ENCODE measurements around the gene COA5.

COA5 gene

GRCh38 chr2:98608116-98608961 lies at the start of gene COA5, which contains the start of gene UNC50:
TSS of gene COA5 (minus strand) at chr2:98608512. CDS start at chr2:98608405, 107 bp downstream.
TSS of gene UNC50 (plus strand) at chr2:98608589. CDS start at chr2:98609760, 1,171 bp downstream.
- DNase-seq (ENCODE audit: low read depth in 2 of 2, low spot score in 1 of 2): peak; percentile 73 to 81

GRCh38 chr2:98656800-98657199 lies 48.5 kb upstream of the COA5 start:
- no peak for DNase-seq (ENCODE audit: low read depth in 2 of 2, low spot score in 1 of 2)

- DNase-seq (ENCODE audit: low read depth in 2 of 2, low spot score in 1 of 2): no peak
Observed at GRCh38 chr2:98654699-98655495, 46.6 kb upstream of the COA5 start.

- no peak for DNase-seq (ENCODE audit: low read depth in 2 of 2, low spot score in 1 of 2)
Observed at GRCh38 chr2:98650998-98651397, 42.7 kb upstream of the COA5 start.

GRCh38 chr2:98649992-98650375 lies 41.7 kb upstream of the COA5 start:
- no peak for DNase-seq (ENCODE audit: low read depth in 2 of 2, low spot score in 1 of 2)

- peak; percentile 53 to 65 for DNase-seq (ENCODE audit: low read depth in 2 of 2, low spot score in 1 of 2)
Observed at GRCh38 chr2:98649135-98649991, 41.1 kb upstream of the COA5 start.

GRCh38 chr2:98648451-98648850 lies 40.1 kb upstream of the COA5 start:
- DNase-seq (ENCODE audit: low read depth in 2 of 2, low spot score in 1 of 2): no peak

GRCh38 chr2:98647636-98648035 lies 39.3 kb upstream of the COA5 start:
- no peak for DNase-seq (ENCODE audit: low read depth in 2 of 2, low spot score in 1 of 2)

GRCh38 chr2:98643496-98644100 lies 35.3 kb upstream of the COA5 start:
- DNase-seq (ENCODE audit: low read depth in 2 of 2, low spot score in 1 of 2): no peak

- DNase-seq (ENCODE audit: low read depth in 2 of 2, low spot score in 1 of 2): no peak
Observed at GRCh38 chr2:98637401-98638147, 29.3 kb upstream of the COA5 start.

- peak in 1 of 2 donors; percentile 27 for DNase-seq (ENCODE audit: low read depth in 2 of 2, low spot score in 1 of 2)
Observed at GRCh38 chr2:98634406-98635092, 26.2 kb upstream of the COA5 start.

GRCh38 chr2:98632351-98632750 lies 24.0 kb upstream of the COA5 start:
- DNase-seq (ENCODE audit: low read depth in 2 of 2, low spot score in 1 of 2): no peak

- DNase-seq (ENCODE audit: low read depth in 2 of 2, low spot score in 1 of 2): no peak
Observed at GRCh38 chr2:98623657-98624056, 15.3 kb upstream of the COA5 start.

- DNase-seq (ENCODE audit: low read depth in 2 of 2, low spot score in 1 of 2): no peak
Observed at GRCh38 chr2:98617149-98617548, 8.8 kb upstream of the COA5 start.

GRCh38 chr2:98615481-98615880 lies 7.2 kb upstream of the COA5 start:
- DNase-seq (ENCODE audit: low read depth in 2 of 2, low spot score in 1 of 2): no peak

GRCh38 chr2:98614024-98614739 lies 5.9 kb upstream of the COA5 start:
- no peak for DNase-seq (ENCODE audit: low read depth in 2 of 2, low spot score in 1 of 2)

- no peak for DNase-seq (ENCODE audit: low read depth in 2 of 2, low spot score in 1 of 2)
Observed at GRCh38 chr2:98608962-98609604, 771 bp upstream of the COA5 start.

- DNase-seq (ENCODE audit: low read depth in 2 of 2, low spot score in 1 of 2): no peak
Observed at GRCh38 chr2:98607741-98608115, 584 bp downstream of the COA5 start.

All from stimulated activated CD8-positive, alpha-beta memory T cell treated with anti-CD3 and anti-CD28 coated beads, Interleukin-4, amount 100 ng/mL, for 1 hour (primary cell).